GM11168 (cell line): ENCODE results near the gene PLAC8L1.

Source experiments
- in situ Hi-C: fragments of 300-500 bp; cut with MboI; formaldehyde crosslinking; loops from one replicate; pipeline ENCODE4 v1.12.0; 2022; ENCODE audit warnings: low sequenced_read_pairs; ENCODE audit not compliant: unreplicated experiment

PLAC8L1 gene

GRCh38 chr5:146082798-146083197 lies 22.6 kb downstream of the PLAC8L1 start:
- in situ Hi-C loops: no loop called here

GRCh38 chr5:146081556-146081955 lies 23.8 kb downstream of the PLAC8L1 start:
- in situ Hi-C loops: no loop called here

GRCh38 chr5:146079695-146080373 lies 25.5 kb downstream of the PLAC8L1 start:
- in situ Hi-C loops: no loop called here

GRCh38 chr5:146078566-146078965 lies 26.8 kb downstream of the PLAC8L1 start:
- in situ Hi-C loops: no loop called here

GRCh38 chr5:146076455-146076854 lies 28.9 kb downstream of the PLAC8L1 start:
- in situ Hi-C loops: no loop called here

- in situ Hi-C loops: no loop called here
Measured at GRCh38 chr5:146076028-146076427, 29.3 kb downstream of the PLAC8L1 start.

- in situ Hi-C loops: no loop called here
Measured at GRCh38 chr5:146073239-146073900, 32.0 kb downstream of the PLAC8L1 start.

- in situ Hi-C loops: no loop called here
Measured at GRCh38 chr5:146072595-146072994, 32.8 kb downstream of the PLAC8L1 start.

- in situ Hi-C loops: no loop called here
Measured at GRCh38 chr5:146071171-146071570, 34.2 kb downstream of the PLAC8L1 start.

GRCh38 chr5:146070746-146071145 lies 34.6 kb downstream of the PLAC8L1 start:
- in situ Hi-C loops: no loop called here

- in situ Hi-C loops: no loop called here
Measured at GRCh38 chr5:146069780-146070099, 35.6 kb downstream of the PLAC8L1 start.

GRCh38 chr5:146068977-146069779 lies 36.2 kb downstream of the PLAC8L1 start:
- in situ Hi-C loops: no loop called here

- in situ Hi-C loops: no loop called here
Measured at GRCh38 chr5:146068206-146068605, 37.2 kb downstream of the PLAC8L1 start.

- in situ Hi-C loops: no loop called here
Measured at GRCh38 chr5:146066968-146067367, 38.4 kb downstream of the PLAC8L1 start.

- in situ Hi-C loops: no loop called here
Measured at GRCh38 chr5:146060221-146060585, 45.2 kb downstream of the PLAC8L1 start.

- in situ Hi-C loops: no loop called here
Measured at GRCh38 chr5:146059460-146060220, 45.7 kb downstream of the PLAC8L1 start.

- in situ Hi-C loops: no loop called here
Measured at GRCh38 chr5:146055432-146055831, 49.9 kb downstream of the PLAC8L1 start.

GRCh38 chr5:146052780-146053179 lies 52.6 kb downstream of the PLAC8L1 start:
- in situ Hi-C loops: no loop called here

GRCh38 chr5:146051678-146052077 lies 53.7 kb downstream of the PLAC8L1 start:
- in situ Hi-C loops: no loop called here

GRCh38 chr5:146050086-146050485 lies 55.3 kb downstream of the PLAC8L1 start:
- in situ Hi-C loops: no loop called here

GRCh38 chr5:146049704-146050026 lies 55.7 kb downstream of the PLAC8L1 start:
- in situ Hi-C loops: no loop called here
